Measurements from ENCODE around the gene DUS1L. TPM values are rescaled to one million over a fixed set of nuclear protein-coding genes. Genes with fewer than 3 reads are reported as not detected.

Gene DUS1L
- total and polyA plus RNA-seq, 2 experiments from 2014 or later = 66.0 to 122 TPM

DNA sequence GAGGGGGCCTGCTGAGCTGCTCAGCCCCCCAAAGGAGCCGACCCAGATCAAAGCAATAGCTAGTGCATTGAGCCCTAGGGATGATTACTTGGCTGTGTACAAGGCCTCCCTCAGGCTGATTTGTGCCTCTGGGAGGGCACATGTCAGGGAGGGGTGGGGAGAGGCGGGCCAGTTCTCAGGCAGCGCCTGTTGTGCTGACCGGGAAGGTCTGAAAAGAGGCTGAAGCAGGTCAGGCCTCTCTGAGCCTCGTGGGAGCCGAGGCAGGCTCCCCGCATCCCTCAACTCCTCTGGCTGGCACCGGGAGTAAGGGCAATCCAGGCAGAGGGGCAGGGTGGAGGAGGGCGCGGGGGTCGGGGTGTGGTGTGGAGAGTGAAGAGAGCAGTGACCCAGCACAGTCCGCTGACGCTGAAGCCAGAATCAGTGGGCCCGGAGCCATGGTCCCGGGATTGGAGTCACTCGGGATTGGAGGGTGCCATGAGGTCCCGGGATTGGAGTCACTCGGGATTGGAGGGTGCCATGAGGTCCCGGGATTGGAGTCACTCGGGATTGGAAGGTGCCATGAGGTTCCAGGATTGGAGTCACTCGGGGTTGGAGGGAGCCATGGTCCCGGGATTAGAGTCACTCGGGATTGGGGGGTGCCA lies 31.1 kb downstream of the DUS1L start:
- DNase-seq (ENCODE audit: low spot score) (peak; percentile 76), ATAC-seq (peak; percentile 8)
- Histone ChIP-seq H2AFZ (no peak overlapping the region), H3K4me1 (ENCODE audit: insufficient read depth) (peaks cover 9% of the 10 kb centered on the region; the same call in 1 of the 2 replicates), H3K9me2 (ENCODE audit: insufficient read depth) (no peaks in the 10 kb centered on the region), H3K79me2 (replicated peaks; ENCODE audit: insufficient read depth) (peaks cover 8% of the 10 kb centered on the region; the same call in 1 of the 2 replicates), H3K4me3 (peak overlapping the region; percentile 28; the same call in 1 of the 2 replicates), H3K4me2 (peak overlapping the region; percentile 26; the same call in 1 of the 2 replicates), H4K20me1 (replicated peaks; ENCODE audit: insufficient read depth) (no peaks in the 10 kb centered on the region; the same call in 1 of the 2 replicates), H3K27me3 (ENCODE audit: insufficient read depth) (no peaks in the 10 kb centered on the region), H3K27ac (ENCODE audit: low read depth) (0 out of 2 replicates have a peak overlapping the region, but pooled peaks have one; percentile 39), H3F3A (replicated peaks; ENCODE audit: low read depth) (peaks cover 18% of the 10 kb centered on the region), H3K36me3 (ENCODE audit: insufficient read depth) (no peaks in the 10 kb centered on the region)
- Mint-ChIP-seq H3K27ac (no peak overlapping the region), H3K36me3 (ENCODE audit: low read depth) (peaks cover 3% of the 10 kb centered on the region; the same call in 2 of the 3 replicates), H3K4me3 (peak overlapping the region; percentile 47), H3K4me1 (peaks cover 23% of the 10 kb centered on the region), H3K27me3 (ENCODE audit: insufficient read depth, low read depth, poor library complexity) (peaks cover 10% of the 10 kb centered on the region), H3K9me3 (no peaks in the 10 kb centered on the region)
- no peak for TF ChIP-seq EZH2phosphoT487 (IDR thresholded peaks at IDR 0.05; ENCODE audit: unreplicated experiment)
- TF ChIP-seq, protein P1, sequence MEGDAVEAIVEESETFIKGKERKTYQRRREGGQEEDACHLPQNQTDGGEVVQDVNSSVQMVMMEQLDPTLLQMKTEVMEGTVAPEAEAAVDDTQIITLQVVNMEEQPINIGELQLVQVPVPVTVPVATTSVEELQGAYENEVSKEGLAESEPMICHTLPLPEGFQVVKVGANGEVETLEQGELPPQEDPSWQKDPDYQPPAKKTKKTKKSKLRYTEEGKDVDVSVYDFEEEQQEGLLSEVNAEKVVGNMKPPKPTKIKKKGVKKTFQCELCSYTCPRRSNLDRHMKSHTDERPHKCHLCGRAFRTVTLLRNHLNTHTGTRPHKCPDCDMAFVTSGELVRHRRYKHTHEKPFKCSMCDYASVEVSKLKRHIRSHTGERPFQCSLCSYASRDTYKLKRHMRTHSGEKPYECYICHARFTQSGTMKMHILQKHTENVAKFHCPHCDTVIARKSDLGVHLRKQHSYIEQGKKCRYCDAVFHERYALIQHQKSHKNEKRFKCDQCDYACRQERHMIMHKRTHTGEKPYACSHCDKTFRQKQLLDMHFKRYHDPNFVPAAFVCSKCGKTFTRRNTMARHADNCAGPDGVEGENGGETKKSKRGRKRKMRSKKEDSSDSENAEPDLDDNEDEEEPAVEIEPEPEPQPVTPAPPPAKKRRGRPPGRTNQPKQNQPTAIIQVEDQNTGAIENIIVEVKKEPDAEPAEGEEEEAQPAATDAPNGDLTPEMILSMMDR (conservative IDR thresholded peaks at IDR 0.05; ENCODE audit: low read depth in 2 of 2) = no peak
- no peak for TF ChIP-seq ZNF114 (CRISPR knock-in tag; IDR thresholded peaks at IDR 0.05)
- TF ChIP-seq, protein P2, sequence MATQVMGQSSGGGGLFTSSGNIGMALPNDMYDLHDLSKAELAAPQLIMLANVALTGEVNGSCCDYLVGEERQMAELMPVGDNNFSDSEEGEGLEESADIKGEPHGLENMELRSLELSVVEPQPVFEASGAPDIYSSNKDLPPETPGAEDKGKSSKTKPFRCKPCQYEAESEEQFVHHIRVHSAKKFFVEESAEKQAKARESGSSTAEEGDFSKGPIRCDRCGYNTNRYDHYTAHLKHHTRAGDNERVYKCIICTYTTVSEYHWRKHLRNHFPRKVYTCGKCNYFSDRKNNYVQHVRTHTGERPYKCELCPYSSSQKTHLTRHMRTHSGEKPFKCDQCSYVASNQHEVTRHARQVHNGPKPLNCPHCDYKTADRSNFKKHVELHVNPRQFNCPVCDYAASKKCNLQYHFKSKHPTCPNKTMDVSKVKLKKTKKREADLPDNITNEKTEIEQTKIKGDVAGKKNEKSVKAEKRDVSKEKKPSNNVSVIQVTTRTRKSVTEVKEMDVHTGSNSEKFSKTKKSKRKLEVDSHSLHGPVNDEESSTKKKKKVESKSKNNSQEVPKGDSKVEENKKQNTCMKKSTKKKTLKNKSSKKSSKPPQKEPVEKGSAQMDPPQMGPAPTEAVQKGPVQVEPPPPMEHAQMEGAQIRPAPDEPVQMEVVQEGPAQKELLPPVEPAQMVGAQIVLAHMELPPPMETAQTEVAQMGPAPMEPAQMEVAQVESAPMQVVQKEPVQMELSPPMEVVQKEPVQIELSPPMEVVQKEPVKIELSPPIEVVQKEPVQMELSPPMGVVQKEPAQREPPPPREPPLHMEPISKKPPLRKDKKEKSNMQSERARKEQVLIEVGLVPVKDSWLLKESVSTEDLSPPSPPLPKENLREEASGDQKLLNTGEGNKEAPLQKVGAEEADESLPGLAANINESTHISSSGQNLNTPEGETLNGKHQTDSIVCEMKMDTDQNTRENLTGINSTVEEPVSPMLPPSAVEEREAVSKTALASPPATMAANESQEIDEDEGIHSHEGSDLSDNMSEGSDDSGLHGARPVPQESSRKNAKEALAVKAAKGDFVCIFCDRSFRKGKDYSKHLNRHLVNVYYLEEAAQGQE (IDR thresholded peaks at IDR 0.05; ENCODE audit: unreplicated experiment) = no peak
- no peak for TF ChIP-seq STAT1 (IDR thresholded peaks at IDR 0.05; ENCODE audit: unreplicated experiment)
- no peak for TF ChIP-seq EZH2 (IDR thresholded peaks at IDR 0.05; ENCODE audit: low read depth, unreplicated experiment)
- no peak for TF ChIP-seq NANOG (IDR thresholded peaks at IDR 0.05; ENCODE audit: borderline replicate concordance)
- peak; percentile 50; the same call in 1 of the 2 replicates for TF ChIP-seq POLR2AphosphoS5 (IDR thresholded peaks at IDR 0.05; ENCODE audit: low read depth)
- TF ChIP-seq ZNF331 (CRISPR knock-in tag; IDR thresholded peaks at IDR 0.05; ENCODE audit: low read depth) = no peak
- TF ChIP-seq, protein P3, sequence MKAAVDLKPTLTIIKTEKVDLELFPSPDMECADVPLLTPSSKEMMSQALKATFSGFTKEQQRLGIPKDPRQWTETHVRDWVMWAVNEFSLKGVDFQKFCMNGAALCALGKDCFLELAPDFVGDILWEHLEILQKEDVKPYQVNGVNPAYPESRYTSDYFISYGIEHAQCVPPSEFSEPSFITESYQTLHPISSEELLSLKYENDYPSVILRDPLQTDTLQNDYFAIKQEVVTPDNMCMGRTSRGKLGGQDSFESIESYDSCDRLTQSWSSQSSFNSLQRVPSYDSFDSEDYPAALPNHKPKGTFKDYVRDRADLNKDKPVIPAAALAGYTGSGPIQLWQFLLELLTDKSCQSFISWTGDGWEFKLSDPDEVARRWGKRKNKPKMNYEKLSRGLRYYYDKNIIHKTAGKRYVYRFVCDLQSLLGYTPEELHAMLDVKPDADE (IDR thresholded peaks at IDR 0.05) = no peak
- TF ChIP-seq CREB1 (CRISPR knock-in tag; IDR thresholded peaks at IDR 0.05; ENCODE audit: low read depth) = peak; percentile 17; the same call in 1 of the 2 replicates
- TF ChIP-seq JUNB (IDR thresholded peaks at IDR 0.05; ENCODE audit: unreplicated experiment) = no peak
- TF ChIP-seq, protein P4, sequence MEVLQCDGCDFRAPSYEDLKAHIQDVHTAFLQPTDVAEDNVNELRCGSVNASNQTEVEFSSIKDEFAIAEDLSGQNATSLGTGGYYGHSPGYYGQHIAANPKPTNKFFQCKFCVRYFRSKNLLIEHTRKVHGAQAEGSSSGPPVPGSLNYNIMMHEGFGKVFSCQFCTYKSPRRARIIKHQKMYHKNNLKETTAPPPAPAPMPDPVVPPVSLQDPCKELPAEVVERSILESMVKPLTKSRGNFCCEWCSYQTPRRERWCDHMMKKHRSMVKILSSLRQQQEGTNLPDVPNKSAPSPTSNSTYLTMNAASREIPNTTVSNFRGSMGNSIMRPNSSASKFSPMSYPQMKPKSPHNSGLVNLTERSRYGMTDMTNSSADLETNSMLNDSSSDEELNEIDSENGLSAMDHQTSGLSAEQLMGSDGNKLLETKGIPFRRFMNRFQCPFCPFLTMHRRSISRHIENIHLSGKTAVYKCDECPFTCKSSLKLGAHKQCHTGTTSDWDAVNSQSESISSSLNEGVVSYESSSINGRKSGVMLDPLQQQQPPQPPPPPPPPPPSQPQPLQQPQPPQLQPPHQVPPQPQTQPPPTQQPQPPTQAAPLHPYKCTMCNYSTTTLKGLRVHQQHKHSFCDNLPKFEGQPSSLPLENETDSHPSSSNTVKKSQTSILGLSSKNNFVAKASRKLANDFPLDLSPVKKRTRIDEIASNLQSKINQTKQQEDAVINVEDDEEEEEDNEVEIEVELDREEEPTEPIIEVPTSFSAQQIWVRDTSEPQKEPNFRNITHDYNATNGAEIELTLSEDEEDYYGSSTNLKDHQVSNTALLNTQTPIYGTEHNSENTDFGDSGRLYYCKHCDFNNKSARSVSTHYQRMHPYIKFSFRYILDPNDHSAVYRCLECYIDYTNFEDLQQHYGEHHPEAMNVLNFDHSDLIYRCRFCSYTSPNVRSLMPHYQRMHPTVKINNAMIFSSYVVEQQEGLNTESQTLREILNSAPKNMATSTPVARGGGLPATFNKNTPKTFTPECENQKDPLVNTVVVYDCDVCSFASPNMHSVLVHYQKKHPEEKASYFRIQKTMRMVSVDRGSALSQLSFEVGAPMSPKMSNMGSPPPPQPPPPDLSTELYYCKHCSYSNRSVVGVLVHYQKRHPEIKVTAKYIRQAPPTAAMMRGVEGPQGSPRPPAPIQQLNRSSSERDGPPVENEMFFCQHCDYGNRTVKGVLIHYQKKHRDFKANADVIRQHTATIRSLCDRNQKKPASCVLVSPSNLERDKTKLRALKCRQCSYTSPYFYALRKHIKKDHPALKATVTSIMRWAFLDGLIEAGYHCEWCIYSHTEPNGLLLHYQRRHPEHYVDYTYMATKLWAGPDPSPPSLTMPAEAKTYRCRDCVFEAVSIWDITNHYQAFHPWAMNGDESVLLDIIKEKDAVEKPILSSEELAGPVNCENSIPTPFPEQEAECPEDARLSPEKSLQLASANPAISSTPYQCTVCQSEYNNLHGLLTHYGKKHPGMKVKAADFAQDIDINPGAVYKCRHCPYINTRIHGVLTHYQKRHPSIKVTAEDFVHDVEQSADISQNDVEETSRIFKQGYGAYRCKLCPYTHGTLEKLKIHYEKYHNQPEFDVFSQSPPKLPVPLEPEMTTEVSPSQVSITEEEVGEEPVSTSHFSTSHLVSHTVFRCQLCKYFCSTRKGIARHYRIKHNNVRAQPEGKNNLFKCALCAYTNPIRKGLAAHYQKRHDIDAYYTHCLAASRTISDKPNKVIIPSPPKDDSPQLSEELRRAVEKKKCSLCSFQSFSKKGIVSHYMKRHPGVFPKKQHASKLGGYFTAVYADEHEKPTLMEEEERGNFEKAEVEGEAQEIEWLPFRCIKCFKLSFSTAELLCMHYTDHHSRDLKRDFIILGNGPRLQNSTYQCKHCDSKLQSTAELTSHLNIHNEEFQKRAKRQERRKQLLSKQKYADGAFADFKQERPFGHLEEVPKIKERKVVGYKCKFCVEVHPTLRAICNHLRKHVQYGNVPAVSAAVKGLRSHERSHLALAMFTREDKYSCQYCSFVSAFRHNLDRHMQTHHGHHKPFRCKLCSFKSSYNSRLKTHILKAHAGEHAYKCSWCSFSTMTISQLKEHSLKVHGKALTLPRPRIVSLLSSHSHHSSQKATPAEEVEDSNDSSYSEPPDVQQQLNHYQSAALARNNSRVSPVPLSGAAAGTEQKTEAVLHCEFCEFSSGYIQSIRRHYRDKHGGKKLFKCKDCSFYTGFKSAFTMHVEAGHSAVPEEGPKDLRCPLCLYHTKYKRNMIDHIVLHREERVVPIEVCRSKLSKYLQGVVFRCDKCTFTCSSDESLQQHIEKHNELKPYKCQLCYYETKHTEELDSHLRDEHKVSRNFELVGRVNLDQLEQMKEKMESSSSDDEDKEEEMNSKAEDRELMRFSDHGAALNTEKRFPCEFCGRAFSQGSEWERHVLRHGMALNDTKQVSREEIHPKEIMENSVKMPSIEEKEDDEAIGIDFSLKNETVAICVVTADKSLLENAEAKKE (CRISPR knock-in tag; IDR thresholded peaks at IDR 0.05) = no peak

Data from GM23338 (cell line).